Trophoblast cell (in vitro differentiated cells and primary cell): Measurements from ENCODE around the gene GHRL.
"Not testable (repeated sequence)": the region's sequence is repeated elsewhere in the genome, so short reads cannot be mapped to it uniquely, and the experiment has no call there.

Source experiments
- DNase-seq, 2 donors: peaks; one replicate each; pipeline ENCODE4 v3.0.0-alpha.2; 2016
- H2AFZ ChIP-seq: 2 replicates; pipeline ENCODE4 v1.6.1; 2013; ENCODE audit warnings: low read length, moderate library complexity, mild to moderate bottlenecking; ENCODE audit not compliant: insufficient read depth, poor library complexity
- H2AK5ac ChIP-seq: 2 replicates; pipeline ENCODE4 v1.6.1; 2013; ENCODE audit warnings: mild to moderate bottlenecking, low read length
- H2BK120ac ChIP-seq: 2 replicates; pipeline ENCODE4 v1.6.1; 2013; ENCODE audit warnings: low read length, mild to moderate bottlenecking, moderate library complexity; ENCODE audit not compliant: insufficient read depth, poor library complexity
- H2BK12ac ChIP-seq: 2 replicates; pipeline ENCODE4 v1.6.1; 2013; ENCODE audit warnings: mild to moderate bottlenecking, low read length, moderate library complexity
- H2BK5ac ChIP-seq: 2 replicates; pipeline ENCODE4 v1.6.1; 2013; ENCODE audit warnings: low read length, low read depth, moderate library complexity, mild to moderate bottlenecking; ENCODE audit not compliant: poor library complexity
- H3K14ac ChIP-seq: 2 replicates; pipeline ENCODE4 v1.6.1; 2013; ENCODE audit warnings: mild to moderate bottlenecking, low read length
- H3K18ac ChIP-seq: 2 replicates; pipeline ENCODE4 v1.6.1; 2013; ENCODE audit warnings: mild to moderate bottlenecking, low read length
- H3K23ac ChIP-seq: 2 replicates; pipeline ENCODE4 v1.6.1; 2013; ENCODE audit warnings: low read length
- H3K27ac ChIP-seq: 2 replicates; pipeline ENCODE4 v1.5.1; 2013; ENCODE audit warnings: low read depth, mild to moderate bottlenecking, inconsistent platforms, low read length, moderate library complexity
- H3K27me3 ChIP-seq: 2 replicates; pipeline ENCODE4 v1.6.1; 2013; ENCODE audit warnings: inconsistent platforms, mild to moderate bottlenecking, low read length, moderate library complexity; ENCODE audit not compliant: insufficient read depth
- H3K36me3 ChIP-seq, 2 experiments: 1 replicate in 1 of 2; 2 replicates in 1 of 2; pipeline ENCODE4 v1.6.1; 2013; ENCODE audit warnings: low read length in 2 of 2, mild to moderate bottlenecking in 2 of 2, moderate library complexity in 1 of 2; ENCODE audit not compliant: insufficient read depth in 2 of 2, control insufficient read depth in 1 of 2
- H3K4ac ChIP-seq: 2 replicates; pipeline ENCODE4 v1.6.1; 2013; ENCODE audit warnings: low read depth, mild to moderate bottlenecking, low read length, moderate library complexity
- H3K4me1 ChIP-seq, 2 experiments: 1 replicate in 1 of 2; 2 replicates in 1 of 2; pipeline ENCODE4 v1.6.1; 2013; ENCODE audit warnings: low read length in 2 of 2, mild to moderate bottlenecking in 2 of 2, moderate library complexity in 1 of 2; ENCODE audit not compliant: insufficient read depth in 2 of 2, control insufficient read depth in 1 of 2
- H3K4me2 ChIP-seq: 2 replicates; pipeline ENCODE4 v1.6.1; 2013; ENCODE audit warnings: inconsistent platforms, mild to moderate bottlenecking, low read length, moderate library complexity
- H3K4me3 ChIP-seq: 2 replicates; pipeline ENCODE4 v1.5.1; 2013; ENCODE audit warnings: mild to moderate bottlenecking, low read depth, low read length, inconsistent platforms
- H3K79me1 ChIP-seq: one replicate; pipeline ENCODE4 v1.6.1; 2013; ENCODE audit warnings: low read length
- H3K79me2 ChIP-seq: 2 replicates; pipeline ENCODE4 v1.6.1; 2013; ENCODE audit warnings: low read length, mild to moderate bottlenecking; ENCODE audit not compliant: control insufficient read depth, insufficient read depth, poor library complexity
- H3K9ac ChIP-seq: 2 replicates; pipeline ENCODE4 v1.6.1; 2013; ENCODE audit warnings: mild to moderate bottlenecking, low read length
- H3K9me3 ChIP-seq: 2 replicates; pipeline ENCODE4 v1.6.1; 2013; ENCODE audit warnings: low read depth, mild to moderate bottlenecking, control low read depth, inconsistent platforms, low read length; ENCODE audit not compliant: insufficient read depth
- H4K12ac ChIP-seq: 2 replicates; pipeline ENCODE4 v1.6.1; 2013; ENCODE audit warnings: low read depth, mild to moderate bottlenecking, low read length, moderate library complexity
- H4K8ac ChIP-seq: 2 replicates; pipeline ENCODE4 v1.6.1; 2013; ENCODE audit warnings: low read depth, mild to moderate bottlenecking, low read length, moderate library complexity
- H4K91ac ChIP-seq: one replicate; pipeline ENCODE4 v1.6.1; 2013; ENCODE audit warnings: low read depth, mild to moderate bottlenecking, low read length, moderate library complexity
- WGBS: extraction: QIAGEN DNeasy Blood & Tissue Kit; methylation state at CpG from one replicate; pipeline ENCODE4 v1.1.7; 2013; ENCODE audit warnings: missing lambda C conversion rate; ENCODE audit not compliant: insufficient read length, insufficient coverage; ENCODE audit errors: extremely low coverage; 5-methylcytosine and 5-hydroxymethylcytosine counted together

Gene GHRL

GRCh38 chr3:10272977-10273376 lies 19.8 kb downstream of the GHRL start:
- H2BK12ac ChIP-seq, result no peak overlapping the region
- H3K27ac ChIP-seq, result no peak overlapping the region
- H3K36me3 ChIP-seq, result peaks cover 29 to 37% of the 10 kb centered on the region in 2 experiments
- H2BK120ac ChIP-seq, result no peak overlapping the region
- H4K91ac ChIP-seq, result no peak overlapping the region
- H3K18ac ChIP-seq, result no peak overlapping the region
- H3K9ac ChIP-seq, result no peak overlapping the region
- no peak overlapping the region for H3K4me2 ChIP-seq
- H3K23ac ChIP-seq, result no peak overlapping the region
- H3K14ac ChIP-seq, result no peak overlapping the region
- no peak overlapping the region for H2AK5ac ChIP-seq
- H4K8ac ChIP-seq, result no peak overlapping the region
- H3K4me1 ChIP-seq, result no peaks in the 10 kb centered on the region
- DNase-seq, result no peak
- H3K4me3 ChIP-seq, result no peak overlapping the region
- no peaks in the 10 kb centered on the region for H3K79me1 ChIP-seq
- no peaks in the 10 kb centered on the region for H3K79me2 ChIP-seq
- no peak overlapping the region for H2BK5ac ChIP-seq
- no peak overlapping the region for H4K12ac ChIP-seq
- no CpG with 5 or more reads among the region's 2 CpGs for WGBS
- H3K4ac ChIP-seq, result no peak overlapping the region
- no peaks in the 10 kb centered on the region for H3K9me3 ChIP-seq
- H2AFZ ChIP-seq, result no peak overlapping the region
- no peaks in the 10 kb centered on the region for H3K27me3 ChIP-seq

- DNase-seq, result not testable (repeated sequence)
Observed at GRCh38 chr3:10272476-10272875, 20.3 kb downstream of the GHRL start.

GRCh38 chr3:10269443-10269842 lies 23.3 kb downstream of the GHRL start:
- WGBS, result no CpG with 5 or more reads among the region's 5 CpGs
- no peak overlapping the region for H3K18ac ChIP-seq

More at GRCh38 chr3:10272476-10272875, 20.3 kb downstream of the GHRL start:
- not testable (repeated sequence) for H4K8ac ChIP-seq, H3K4ac ChIP-seq, H3K4me2 ChIP-seq, H3K4me3 ChIP-seq, H3K4me1 ChIP-seq, H3K18ac ChIP-seq, H2BK12ac ChIP-seq, H3K23ac ChIP-seq, H2BK120ac ChIP-seq, H3K79me1 ChIP-seq, H3K27ac ChIP-seq, H2AK5ac ChIP-seq, H4K91ac ChIP-seq, H3K27me3 ChIP-seq, H3K9ac ChIP-seq, H3K9me3 ChIP-seq, H4K12ac ChIP-seq, H3K79me2 ChIP-seq, H3K14ac ChIP-seq, H2BK5ac ChIP-seq, H2AFZ ChIP-seq
- H3K36me3 ChIP-seq, result peaks cover 26 to 35% of the 10 kb centered on the region in 2 experiments
- no CpG with 5 or more reads among the region's 11 CpGs for WGBS

GRCh38 chr3:10268930-10269329 lies 23.8 kb downstream of the GHRL start:
- Histone ChIP-seq H3K27me3 (no peaks in the 10 kb centered on the region), H2AFZ (no peak overlapping the region), H3K4me3 (no peak overlapping the region), H3K14ac (no peak overlapping the region), H3K79me2 (no peaks in the 10 kb centered on the region), H4K91ac (no peak overlapping the region), H3K18ac (no peak overlapping the region), H4K12ac (no peak overlapping the region), H3K79me1 (no peaks in the 10 kb centered on the region), H3K4ac (no peak overlapping the region), H3K27ac (no peak overlapping the region), H2BK12ac (no peak overlapping the region), H3K9ac (no peak overlapping the region), H4K8ac (no peak overlapping the region), H2BK120ac (no peak overlapping the region), H3K4me2 (no peak overlapping the region), H3K9me3 (no peaks in the 10 kb centered on the region), H3K23ac (no peak overlapping the region), H3K4me1 (no peaks in the 10 kb centered on the region), H2BK5ac (no peak overlapping the region), H3K36me3 (peaks cover 20 to 31% of the 10 kb centered on the region in 2 experiments), H2AK5ac (no peak overlapping the region)
- WGBS, result no CpG with 5 or more reads among the region's 5 CpGs
- no peak for DNase-seq

More at GRCh38 chr3:10269443-10269842, 23.3 kb downstream of the GHRL start:
- no peak overlapping the region for H3K4me3 ChIP-seq
- H3K9me3 ChIP-seq, result no peaks in the 10 kb centered on the region
- H3K4ac ChIP-seq, result no peak overlapping the region
- no peak overlapping the region for H3K14ac ChIP-seq
- no peak overlapping the region for H2AFZ ChIP-seq
- H3K4me2 ChIP-seq, result no peak overlapping the region
- H3K36me3 ChIP-seq, result peaks cover 20 to 31% of the 10 kb centered on the region in 2 experiments
- H2AK5ac ChIP-seq, result no peak overlapping the region
- H2BK120ac ChIP-seq, result no peak overlapping the region
- no peaks in the 10 kb centered on the region for H3K79me1 ChIP-seq
- no peaks in the 10 kb centered on the region for H3K27me3 ChIP-seq
- H2BK12ac ChIP-seq, result no peak overlapping the region
- no peak for DNase-seq
- H3K23ac ChIP-seq, result no peak overlapping the region
- H3K79me2 ChIP-seq, result no peaks in the 10 kb centered on the region
- H4K12ac ChIP-seq, result no peak overlapping the region
- H3K27ac ChIP-seq, result no peak overlapping the region
- no peak overlapping the region for H4K91ac ChIP-seq
- no peaks in the 10 kb centered on the region for H3K4me1 ChIP-seq
- H2BK5ac ChIP-seq, result no peak overlapping the region
- no peak overlapping the region for H3K9ac ChIP-seq
- no peak overlapping the region for H4K8ac ChIP-seq
